ENCODE data around the gene GPATCH4.

DNA sequence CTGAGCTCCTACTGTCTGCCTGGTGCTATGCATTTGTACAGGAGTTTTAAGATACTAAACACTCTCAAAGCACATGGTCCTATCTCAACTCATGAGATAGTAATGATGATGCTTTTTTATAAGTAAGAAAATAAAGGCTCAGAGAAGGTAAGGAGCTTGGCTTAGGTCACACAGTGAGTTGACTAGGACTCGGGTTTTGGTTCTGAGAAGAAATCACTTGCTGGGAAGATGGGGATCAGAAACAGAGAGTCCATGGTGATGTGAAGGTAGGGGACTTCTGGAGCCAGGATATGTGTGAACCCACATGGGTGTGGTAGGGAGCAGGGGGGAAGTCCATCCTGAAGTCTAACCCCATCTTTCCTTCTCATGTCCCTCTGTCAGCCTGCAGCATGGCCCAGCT lies 44.4 kb upstream of the GPATCH4 start:
- TF ChIP-seq, protein P1, sequence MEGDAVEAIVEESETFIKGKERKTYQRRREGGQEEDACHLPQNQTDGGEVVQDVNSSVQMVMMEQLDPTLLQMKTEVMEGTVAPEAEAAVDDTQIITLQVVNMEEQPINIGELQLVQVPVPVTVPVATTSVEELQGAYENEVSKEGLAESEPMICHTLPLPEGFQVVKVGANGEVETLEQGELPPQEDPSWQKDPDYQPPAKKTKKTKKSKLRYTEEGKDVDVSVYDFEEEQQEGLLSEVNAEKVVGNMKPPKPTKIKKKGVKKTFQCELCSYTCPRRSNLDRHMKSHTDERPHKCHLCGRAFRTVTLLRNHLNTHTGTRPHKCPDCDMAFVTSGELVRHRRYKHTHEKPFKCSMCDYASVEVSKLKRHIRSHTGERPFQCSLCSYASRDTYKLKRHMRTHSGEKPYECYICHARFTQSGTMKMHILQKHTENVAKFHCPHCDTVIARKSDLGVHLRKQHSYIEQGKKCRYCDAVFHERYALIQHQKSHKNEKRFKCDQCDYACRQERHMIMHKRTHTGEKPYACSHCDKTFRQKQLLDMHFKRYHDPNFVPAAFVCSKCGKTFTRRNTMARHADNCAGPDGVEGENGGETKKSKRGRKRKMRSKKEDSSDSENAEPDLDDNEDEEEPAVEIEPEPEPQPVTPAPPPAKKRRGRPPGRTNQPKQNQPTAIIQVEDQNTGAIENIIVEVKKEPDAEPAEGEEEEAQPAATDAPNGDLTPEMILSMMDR (conservative IDR thresholded peaks at IDR 0.05 in 1 of 2, IDR thresholded peaks at IDR 0.05 in 1 of 2; ENCODE audit: low read depth in 1 of 2, low read length in 2 of 2) = no peak
- no peak for TF ChIP-seq EZH2 (IDR thresholded peaks at IDR 0.05; ENCODE audit: low read length, missing control alignments)
